Measurements from ENCODE around the gene SLC47A1. TPM values are rescaled to one million over a fixed set of nuclear protein-coding genes. Genes with fewer than 3 reads are reported as not detected.
"Not testable (repeated sequence)": the region's sequence is repeated elsewhere in the genome, so short reads cannot be mapped to it uniquely, and the experiment has no call there.

SLC47A1 gene
- total RNA-seq, 1 donor from 2014 or later = 29.7 TPM

DNA sequence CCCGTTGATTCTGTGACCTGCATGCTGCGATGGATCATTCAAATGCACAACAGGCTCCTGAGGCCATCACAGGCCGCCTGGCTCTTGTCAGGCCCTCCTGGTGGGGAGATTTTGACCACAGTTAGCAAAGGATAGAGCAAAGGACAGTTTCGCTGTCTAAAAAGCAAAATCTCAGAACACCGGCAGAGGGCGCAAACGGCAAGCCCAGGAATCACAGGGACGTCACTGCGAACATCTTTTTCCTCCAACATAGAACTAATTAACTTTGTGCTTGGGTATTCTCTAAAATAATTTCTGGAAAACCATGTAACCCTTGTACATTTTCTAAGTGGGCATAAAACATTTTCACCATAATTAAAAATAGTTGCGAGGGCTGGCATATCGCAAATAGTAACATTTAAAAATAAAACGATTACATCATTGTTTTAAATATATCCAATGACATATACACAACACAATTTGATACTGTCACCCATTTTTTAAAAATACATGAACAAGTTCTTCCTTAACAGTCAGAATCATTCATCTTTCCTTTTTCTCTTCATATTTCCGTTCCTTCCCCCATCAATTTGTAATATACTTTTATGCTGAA, 19.7 kb upstream of the SLC47A1 start:
- intact Hi-C loops (cut with DNase I) = loop anchor here (2.0 to 10.0 kb wide), 2 partner anchors 131 to 253 kb away; partner anchors contain the start of gene ALDH3A2
- Histone ChIP-seq H3K9me3 (no peaks in the 10 kb centered on the region), H3K4me1 (no peaks in the 10 kb centered on the region), H3K4me3 (no peak overlapping the region), H3K36me3 (no peaks in the 10 kb centered on the region), H3K27me3 (no peaks in the 10 kb centered on the region), H3K27ac (peak overlapping the region; percentile 63)
- no peak for DNase-seq (ENCODE audit: extremely low spot score in 2 of 2)
- TF ChIP-seq POLR2AphosphoS5 (IDR thresholded peaks at IDR 0.05; ENCODE audit: insufficient read depth in 1 of 2, low read depth in 1 of 2) (peak in 1 of 2 donors; percentile 79), POLR2A (IDR thresholded peaks at IDR 0.05) (no peak)
- TF ChIP-seq, protein P1, sequence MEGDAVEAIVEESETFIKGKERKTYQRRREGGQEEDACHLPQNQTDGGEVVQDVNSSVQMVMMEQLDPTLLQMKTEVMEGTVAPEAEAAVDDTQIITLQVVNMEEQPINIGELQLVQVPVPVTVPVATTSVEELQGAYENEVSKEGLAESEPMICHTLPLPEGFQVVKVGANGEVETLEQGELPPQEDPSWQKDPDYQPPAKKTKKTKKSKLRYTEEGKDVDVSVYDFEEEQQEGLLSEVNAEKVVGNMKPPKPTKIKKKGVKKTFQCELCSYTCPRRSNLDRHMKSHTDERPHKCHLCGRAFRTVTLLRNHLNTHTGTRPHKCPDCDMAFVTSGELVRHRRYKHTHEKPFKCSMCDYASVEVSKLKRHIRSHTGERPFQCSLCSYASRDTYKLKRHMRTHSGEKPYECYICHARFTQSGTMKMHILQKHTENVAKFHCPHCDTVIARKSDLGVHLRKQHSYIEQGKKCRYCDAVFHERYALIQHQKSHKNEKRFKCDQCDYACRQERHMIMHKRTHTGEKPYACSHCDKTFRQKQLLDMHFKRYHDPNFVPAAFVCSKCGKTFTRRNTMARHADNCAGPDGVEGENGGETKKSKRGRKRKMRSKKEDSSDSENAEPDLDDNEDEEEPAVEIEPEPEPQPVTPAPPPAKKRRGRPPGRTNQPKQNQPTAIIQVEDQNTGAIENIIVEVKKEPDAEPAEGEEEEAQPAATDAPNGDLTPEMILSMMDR (IDR thresholded peaks at IDR 0.05) = peak; percentile 84 to 95 (median 92)

DNA sequence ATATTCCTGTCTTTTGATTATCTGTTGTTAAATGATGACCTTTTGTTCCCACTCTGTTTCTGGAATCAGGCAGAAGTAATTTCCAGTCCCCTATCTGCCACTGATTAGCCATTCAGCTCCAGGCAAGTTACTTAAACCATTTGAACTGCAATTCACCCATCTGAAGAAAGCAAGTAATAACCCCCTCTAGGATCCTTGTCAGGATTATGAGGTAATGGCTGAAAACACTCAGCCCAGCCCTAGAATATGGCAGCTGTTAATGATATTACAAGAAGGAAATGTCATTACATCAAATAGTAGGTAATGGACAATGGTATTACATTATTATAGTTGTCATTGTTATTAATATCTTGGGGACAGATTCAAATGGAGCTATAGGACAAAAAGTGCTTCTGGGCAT, 16.0 kb upstream of the SLC47A1 start:
- Histone ChIP-seq H3K27ac (no peak overlapping the region), H3K27me3 (no peaks in the 10 kb centered on the region), H3K4me1 (no peaks in the 10 kb centered on the region), H3K4me3 (no peak overlapping the region), H3K36me3 (no peaks in the 10 kb centered on the region), H3K9me3 (no peaks in the 10 kb centered on the region)
- TF ChIP-seq, protein P1 (IDR thresholded peaks at IDR 0.05) = no peak
- TF ChIP-seq POLR2AphosphoS5 (IDR thresholded peaks at IDR 0.05; ENCODE audit: insufficient read depth in 1 of 2, low read depth in 1 of 2) (no peak), POLR2A (IDR thresholded peaks at IDR 0.05) (no peak)
- DNase-seq (ENCODE audit: extremely low spot score in 2 of 2) = no peak
- intact Hi-C loops (cut with DNase I) = loop anchor here (10.0 kb wide), 1 partner anchor 127 kb away; the partner anchor contains the start of gene ALDH3A2

DNA sequence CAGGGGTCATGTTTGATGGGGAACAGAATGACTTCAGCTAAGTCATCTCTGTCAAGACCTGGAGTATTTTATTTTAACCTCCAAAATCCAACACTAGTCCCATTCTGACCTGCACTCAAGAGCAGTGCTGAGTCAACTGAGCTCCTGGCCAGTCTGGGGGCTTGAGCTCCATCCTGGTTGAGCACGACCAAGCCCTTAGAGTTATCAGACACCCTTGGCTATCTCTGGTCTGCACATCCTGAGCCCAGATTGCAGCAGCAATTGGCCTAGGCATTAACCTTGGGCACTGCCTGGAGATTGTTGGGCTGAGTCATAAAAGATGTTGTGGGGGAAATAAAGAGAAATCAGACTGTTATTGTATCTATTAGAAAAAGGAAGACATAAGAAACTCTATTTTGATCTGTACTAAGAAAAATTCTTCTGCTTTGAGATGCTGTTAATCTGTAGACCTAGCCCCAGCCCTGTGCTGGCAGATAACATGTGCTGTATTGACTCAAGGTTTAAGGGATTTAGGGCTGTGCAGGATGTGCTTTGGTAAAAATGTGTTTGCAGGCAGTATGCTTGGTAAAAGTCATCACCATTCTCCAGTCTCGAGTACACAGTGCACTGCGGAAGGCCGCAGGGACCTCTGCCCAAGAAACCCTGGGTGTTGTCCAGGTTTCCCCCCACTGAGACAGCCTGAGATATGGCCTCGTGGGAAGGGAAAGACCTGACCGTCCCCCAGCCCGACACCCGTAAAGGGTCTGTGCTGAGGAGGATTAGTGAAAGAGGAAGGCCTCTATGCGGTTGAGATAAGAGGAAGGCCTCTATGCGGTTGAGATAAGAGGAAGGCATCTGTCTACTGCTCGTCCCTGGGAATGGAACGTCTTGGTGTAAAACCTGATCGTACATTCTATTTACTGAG, 14.0 kb upstream of the SLC47A1 start:
- H3K9me3 ChIP-seq; H3K4me3 ChIP-seq; H3K27ac ChIP-seq; H3K4me1 ChIP-seq; H3K27me3 ChIP-seq; H3K36me3 ChIP-seq; DNase-seq (ENCODE audit: extremely low spot score in 2 of 2): not testable (repeated sequence)
- intact Hi-C loops (cut with DNase I) = loop anchor here (10.0 kb wide), 1 partner anchor 125 kb away; the partner anchor contains the start of gene ALDH3A2

GRCh38 chr17:19520641-19521040, 13.0 kb upstream of the SLC47A1 start:
- TF ChIP-seq, protein P1 (IDR thresholded peaks at IDR 0.05) = no peak
- no peak for TF ChIP-seq POLR2A (IDR thresholded peaks at IDR 0.05)
- TF ChIP-seq POLR2AphosphoS5 (IDR thresholded peaks at IDR 0.05; ENCODE audit: insufficient read depth in 1 of 2, low read depth in 1 of 2) = no peak
- Histone ChIP-seq H3K4me1 (no peaks in the 10 kb centered on the region), H3K27ac (no peak overlapping the region), H3K27me3 (no peaks in the 10 kb centered on the region), H3K9me3 (no peaks in the 10 kb centered on the region), H3K36me3 (no peaks in the 10 kb centered on the region), H3K4me3 (no peak overlapping the region)
- DNase-seq (ENCODE audit: extremely low spot score in 2 of 2) = no peak
- intact Hi-C loops (cut with DNase I) = no loop called here

DNA sequence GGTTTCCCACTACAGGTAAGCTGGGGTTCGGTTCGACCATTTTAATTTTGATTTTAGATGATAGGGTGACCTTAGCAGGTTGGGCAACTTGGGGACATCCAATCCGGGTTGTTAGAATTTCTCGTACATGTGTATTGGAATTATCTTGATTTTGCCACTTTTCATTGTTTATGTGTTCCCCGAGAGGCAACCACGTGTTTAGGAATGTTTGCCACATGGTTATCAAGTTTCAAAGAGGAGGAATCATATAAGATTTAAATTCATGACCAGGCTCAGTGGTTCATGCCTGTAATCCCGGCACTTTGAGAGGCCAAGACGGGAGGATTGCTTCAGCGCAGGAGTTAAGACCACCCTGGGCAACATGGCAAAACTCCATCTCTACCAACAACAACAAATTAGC, 10.0 kb upstream of the SLC47A1 start:
- intact Hi-C loops (cut with DNase I) = no loop called here
- no peak for DNase-seq (ENCODE audit: extremely low spot score in 2 of 2)
- TF ChIP-seq, protein P1 (IDR thresholded peaks at IDR 0.05) = no peak
- no peak for TF ChIP-seq POLR2AphosphoS5 (IDR thresholded peaks at IDR 0.05; ENCODE audit: insufficient read depth in 1 of 2, low read depth in 1 of 2)
- no peak for TF ChIP-seq POLR2A (IDR thresholded peaks at IDR 0.05)
- H3K4me1 ChIP-seq = no peaks in the 10 kb centered on the region
- no peaks in the 10 kb centered on the region for H3K27me3 ChIP-seq
- H3K4me3 ChIP-seq = no peak overlapping the region
- no peak overlapping the region for H3K27ac ChIP-seq
- no peaks in the 10 kb centered on the region for H3K9me3 ChIP-seq
- no peaks in the 10 kb centered on the region for H3K36me3 ChIP-seq

- H3K27me3 ChIP-seq; DNase-seq (ENCODE audit: extremely low spot score in 2 of 2); intact Hi-C loops (cut with DNase I); H3K36me3 ChIP-seq; H3K4me3 ChIP-seq; H3K9me3 ChIP-seq; H3K4me1 ChIP-seq: not testable (repeated sequence)
- H3K27ac ChIP-seq = peak overlapping the region; percentile 81
These were observed 6.7 kb upstream of the SLC47A1 start for GRCh38 chr17:19526950-19527349.

Data from vagina (tissue), 2 donors.